Kidney (tissue), 14 donors: ENCODE results near the gene GPRC5C. TPM values are rescaled to one million over a fixed set of nuclear protein-coding genes. Genes with fewer than 3 reads are reported as not detected.

Experiments used
- DNase-seq, 5 donors: peaks; one replicate each; pipeline ENCODE4 v3.0.0-alpha.2; 2013 to 2020
- FAIRE-seq: peaks from 2 replicates; lab custom pipeline; 2012; peaks lifted over from hg19 to GRCh38; lab: Jason Lieb, UNC
- H3K27ac ChIP-seq, 2 donors: one replicate each; pipeline ENCODE4 v1.7.0; 2013; ENCODE audit warnings: low read depth in 2 of 2, low read length in 2 of 2, inconsistent platforms in 1 of 2
- H3K27me3 ChIP-seq: one replicate; pipeline ENCODE4 v1.7.1; 2013; ENCODE audit warnings: low read length, inconsistent platforms; ENCODE audit not compliant: control insufficient read depth, insufficient read depth
- H3K36me3 ChIP-seq, 3 donors: one replicate each; pipeline versions ENCODE4 v1.7.0 to v1.7.1; 2013; ENCODE audit warnings: low read length in 3 of 3, control low read depth in 1 of 3, inconsistent platforms in 1 of 3; ENCODE audit not compliant: insufficient read depth in 3 of 3, control insufficient read depth in 2 of 3
- H3K4me1 ChIP-seq, 3 donors: one replicate each; pipeline versions ENCODE4 v1.7.0 to v1.7.1; 2013; ENCODE audit warnings: low read length in 3 of 3, inconsistent platforms in 1 of 3, low read depth in 1 of 3; ENCODE audit not compliant: control insufficient read depth in 2 of 3, insufficient read depth in 2 of 3
- H3K4me3 ChIP-seq, 3 donors: one replicate each; pipeline versions ENCODE4 v1.7.0 to v1.8.1; 2013; ENCODE audit warnings: low read length in 3 of 3, control low read depth in 1 of 3, inconsistent platforms in 1 of 3
- H3K9ac ChIP-seq, 3 donors: one replicate each; pipeline versions ENCODE4 v1.7.0 to v1.7.1; 2013; ENCODE audit warnings: low read length in 3 of 3, control low read depth in 1 of 3, inconsistent platforms in 1 of 3
- H3K9me3 ChIP-seq, 3 donors: one replicate each; pipeline versions ENCODE4 v1.7.0 to v1.7.1; 2013; ENCODE audit warnings: low read length in 3 of 3, control low read depth in 1 of 3, inconsistent platforms in 1 of 3; ENCODE audit not compliant: control insufficient read depth in 2 of 3, insufficient read depth in 1 of 3
- CTCF ChIP-seq: IDR thresholded peaks from 3 replicates; pipeline ENCODE4 v1.5.1; 2012; ENCODE audit warnings: mild to moderate bottlenecking, moderate library complexity, borderline replicate concordance; ENCODE audit not compliant: insufficient read depth; ENCODE audit errors: extremely low read depth
- intact Hi-C: fragments of 100-400 bp; cut with DNase I; formaldehyde crosslinking; loops from one replicate; pipeline ENCODE4 v1.11.1; 2022
- polyA plus RNA-seq: library from polyadenylated mRNA; stranded (reverse); fragments of 350-450 nt; fragmentation: Illumina TruSeq; extraction: RNeasy Lipid Tissue Mini Kit (QIAGEN cat#74804); gene quantifications from one replicate; pipeline ENCODE4 v1.2.3, GENCODE V29; 2014; ENCODE audit warnings: low read depth, low replicate concordance; ENCODE audit not compliant: insufficient read depth
- total RNA-seq: library from RNA; stranded (reverse); fragmentation: NEBNext Ultra II Directional; extraction: Animal tissue kit (Norgen Biotek cat#: 25700); gene quantifications from one replicate; pipeline ENCODE4 v1.2.1, GENCODE V29; 2021
- donor health status: control.
- donor health status: control.
- donor health status: control.
- donor health status: control.
- donor health status: control.
- donor health status: DM: yes; HTN: yes; CAD: no.
- donor health status: Normal renal cell carcinoma (clear cell type).

Gene GPRC5C
- total and polyA plus RNA-seq, 2 donors from 2014 or later, result 242 to 358 TPM

GRCh38 chr17:74432766-74433391, 991 bp downstream of the GPRC5C start:
- Histone ChIP-seq H3K4me1 (peaks cover 0 to 36% (median 25%) of the 10 kb centered on the region in 3 donors), H3K9me3 (no peaks in the 10 kb centered on the region), H3K36me3 (no peaks in the 10 kb centered on the region), H3K27ac (peak overlapping the region; percentile 97 to 100), H3K4me3 (peak overlapping the region; percentile 65 to 92 (median 81)), H3K27me3 (no peaks in the 10 kb centered on the region), H3K9ac (peak overlapping the region; percentile 52 to 97 (median 55))
- peak in 4 of 5 donors; percentile 59 to 83 (median 75) for DNase-seq
- intact Hi-C loops, result no loop called here
- TF ChIP-seq CTCF, result no peak
- no peak for FAIRE-seq

GRCh38 chr17:74433421-74434121, 1.7 kb downstream of the GPRC5C start:
- H3K4me1 ChIP-seq, result peaks cover 0 to 29% (median 20%) of the 10 kb centered on the region in 3 donors
- intact Hi-C loops, result no loop called here
- H3K36me3 ChIP-seq, result no peaks in the 10 kb centered on the region
- H3K4me3 ChIP-seq, result peak overlapping the region; percentile 44 to 92 (median 85)
- no peaks in the 10 kb centered on the region for H3K9me3 ChIP-seq
- peak overlapping the region; percentile 97 to 100 for H3K27ac ChIP-seq
- peak overlapping the region; percentile 29 to 97 (median 44) for H3K9ac ChIP-seq
- no peak for FAIRE-seq
- TF ChIP-seq CTCF, result peak; percentile 16
- DNase-seq, result peak; percentile 81 to 89 (median 83)
- no peaks in the 10 kb centered on the region for H3K27me3 ChIP-seq

GRCh38 chr17:74435775-74436359, 4.0 kb downstream of the GPRC5C start:
- intact Hi-C loops, result no loop called here
- peak overlapping the region in 1 of 3 donors; percentile 53 for H3K9ac ChIP-seq
- TF ChIP-seq CTCF, result no peak
- peak overlapping the region; percentile 16 to 51 for H3K27ac ChIP-seq
- no peaks in the 10 kb centered on the region for H3K9me3 ChIP-seq
- no peaks in the 10 kb centered on the region for H3K27me3 ChIP-seq
- no peak for DNase-seq
- H3K36me3 ChIP-seq, result no peaks in the 10 kb centered on the region
- peaks cover 0 to 34% (median 20%) of the 10 kb centered on the region in 3 donors for H3K4me1 ChIP-seq
- peak overlapping the region in 2 of 3 donors; percentile 16 to 59 for H3K4me3 ChIP-seq
- no peak for FAIRE-seq
